Keratinocyte (primary cell): Measurements from ENCODE around the gene PPM1H. TPM values are rescaled to one million over a fixed set of nuclear protein-coding genes. Genes with fewer than 3 reads are reported as not detected.

ENCODE experiments used
- DNase-seq: peaks from one replicate; pipeline ENCODE4 v3.0.0-alpha.2; 2011; ENCODE audit warnings: low read depth, missing footprints, low spot score
- FAIRE-seq: peaks from 2 replicates; lab custom pipeline; 2011; peaks lifted over from hg19 to GRCh38; lab: Jason Lieb, UNC
- H2AFZ ChIP-seq: 2 replicates; pipeline ENCODE4 v1.6.0; 2012; ENCODE audit warnings: low read length, control low read depth, inconsistent platforms; ENCODE audit not compliant: control insufficient read depth
- H3K27ac ChIP-seq: 2 replicates; pipeline ENCODE4 v1.5.1; 2011; ENCODE audit warnings: low read length; ENCODE audit not compliant: control insufficient read depth, insufficient read depth
- H3K27me3 ChIP-seq: 3 replicates; pipeline ENCODE4 v1.6.0; 2011; ENCODE audit warnings: low read length; ENCODE audit not compliant: control insufficient read depth, insufficient read depth; ENCODE audit errors: extremely low read depth
- H3K36me3 ChIP-seq, 2 experiments: 2 replicates in 1 of 2; 3 replicates in 1 of 2; pipeline ENCODE4 v1.5.1; 2011; ENCODE audit warnings: low read length in 2 of 2, mild to moderate bottlenecking in 1 of 2; ENCODE audit not compliant: control insufficient read depth in 2 of 2, insufficient read depth in 2 of 2; ENCODE audit errors: extremely low read depth in 1 of 2
- H3K4me1 ChIP-seq: 3 replicates; pipeline ENCODE4 v1.5.1; 2011; ENCODE audit warnings: low read length; ENCODE audit not compliant: control insufficient read depth, insufficient read depth; ENCODE audit errors: extremely low read depth
- H3K4me2 ChIP-seq: 3 replicates; pipeline ENCODE4 v1.6.0; 2011; ENCODE audit warnings: low read depth, low read length; ENCODE audit not compliant: control insufficient read depth, insufficient read depth; ENCODE audit errors: extremely low read depth
- H3K4me3 ChIP-seq, 3 experiments: fragments of 200-600 bp in 1 of 3; sonication (generic) in 1 of 3; 2 replicates in 2 of 3; 3 replicates in 1 of 3; pipeline ENCODE4 v1.5.1; 2011 to 2016; ENCODE audit warnings: low read length in 3 of 3, mild to moderate bottlenecking in 3 of 3, control low read depth in 2 of 3, inconsistent platforms in 1 of 3, low read depth in 1 of 3, mixed read lengths in 1 of 3, mixed run types in 1 of 3, moderate library complexity in 1 of 3; ENCODE audit not compliant: control insufficient read depth in 2 of 3, insufficient read depth in 2 of 3; ENCODE audit errors: extremely low read depth in 1 of 3
- H3K79me2 ChIP-seq: 2 replicates; pipeline ENCODE4 v1.6.0; 2012; ENCODE audit warnings: low read length; ENCODE audit not compliant: control insufficient read depth, insufficient read depth
- H3K9ac ChIP-seq: 3 replicates; pipeline ENCODE4 v1.6.0; 2011; ENCODE audit warnings: low read length; ENCODE audit not compliant: control insufficient read depth, insufficient read depth; ENCODE audit errors: extremely low read depth
- H3K9me1 ChIP-seq: 3 replicates; pipeline ENCODE4 v1.6.0; 2011; ENCODE audit warnings: low read length; ENCODE audit not compliant: control insufficient read depth, insufficient read depth; ENCODE audit errors: extremely low read depth
- H3K9me3 ChIP-seq: 2 replicates; pipeline ENCODE4 v1.5.1; 2012; ENCODE audit warnings: low read depth, low read length; ENCODE audit not compliant: control insufficient read depth
- H4K20me1 ChIP-seq: 3 replicates; pipeline ENCODE4 v1.6.0; 2011; ENCODE audit warnings: low read length; ENCODE audit not compliant: control insufficient read depth, insufficient read depth; ENCODE audit errors: extremely low read depth
- CTCF ChIP-seq, 3 experiments: IDR thresholded peaks in 1 of 3; conservative IDR thresholded peaks in 1 of 3; optimal IDR thresholded peaks in 1 of 3; 2 replicates in 2 of 3; 3 replicates in 1 of 3; pipeline versions ENCODE3 to v1.5.1; 2011; ENCODE audit warnings: low read length in 3 of 3, mild to moderate bottlenecking in 3 of 3, moderate library complexity in 2 of 3, control low read depth in 1 of 3, inconsistent platforms in 1 of 3; ENCODE audit not compliant: insufficient read depth in 2 of 3; ENCODE audit errors: extremely low read depth in 1 of 3
- EZH2 ChIP-seq: IDR thresholded peaks from one replicate; pipeline ENCODE4 v1.6.1; 2012; ENCODE audit warnings: inconsistent platforms, mild to moderate bottlenecking, low read length, moderate library complexity
- dilution Hi-C: fragments of 300-500 bp; cut with MboI; formaldehyde crosslinking; loops from one replicate; pipeline ENCODE4 v1.7.0; 2020; ENCODE audit warnings: low sequenced_read_pairs; ENCODE audit not compliant: extremely low pct_ligation_motif_present
- polyA plus RNA-seq, 5 experiments: library from polyadenylated mRNA; depleted of rRNA in 3 of 5; stranded (reverse) in 3 of 5; stranded (forward) in 1 of 5; unstranded in 1 of 5; fragments of >200 nt; gene quantifications; 1 replicate in 1 of 5; 2 replicates in 3 of 5; 3 replicates in 1 of 5; pipeline versions ENCODE4 v1.2.1 to v1.2.3, GENCODE V29; 2011 to 2012; ENCODE audit warnings: missing spikeins in 2 of 5, low read depth in 1 of 5, low replicate concordance in 1 of 5

The PPM1H gene
- polyA plus RNA-seq, 1 donor (not counting 4 experiments of a cell fraction or from before 2014, with no cell fraction given): 0.09 TPM

GRCh38 chr12:62724285-62724684 lies 210.7 kb downstream of the PPM1H start:
- dilution Hi-C loops: no loop called here
- peaks cover 21% of the 10 kb centered on the region for H3K4me1 ChIP-seq
- no peaks in the 10 kb centered on the region for H4K20me1 ChIP-seq
- no peaks in the 10 kb centered on the region for H3K9me1 ChIP-seq
- no peaks in the 10 kb centered on the region for H3K27me3 ChIP-seq
- no peak overlapping the region for H3K9ac ChIP-seq
- H3K4me2 ChIP-seq: peak overlapping the region; percentile 81
- H3K4me3 ChIP-seq: no peak overlapping the region
- DNase-seq: no peak
- peak overlapping the region; percentile 63 for H3K27ac ChIP-seq
- no peaks in the 10 kb centered on the region for H3K9me3 ChIP-seq
- H3K79me2 ChIP-seq: no peaks in the 10 kb centered on the region
- FAIRE-seq: no peak
- no peak for TF ChIP-seq CTCF (optimal IDR thresholded peaks at IDR 0.05 in 1 of 3, IDR thresholded peaks at IDR 0.05 in 1 of 3, conservative IDR thresholded peaks at IDR 0.05 in 1 of 3; ENCODE audit: extremely low read depth in 1 of 3, insufficient read depth in 2 of 3, low read length in 3 of 3)
- TF ChIP-seq EZH2: no peak
- no peaks in the 10 kb centered on the region for H3K36me3 ChIP-seq
- H2AFZ ChIP-seq: peak overlapping the region; percentile 63

GRCh38 chr12:62722971-62723680 lies 211.8 kb downstream of the PPM1H start:
- H3K9me3 ChIP-seq: no peaks in the 10 kb centered on the region
- peak overlapping the region; percentile 1 for H2AFZ ChIP-seq
- H3K4me1 ChIP-seq: peaks cover 21% of the 10 kb centered on the region
- no peak for FAIRE-seq
- H3K9me1 ChIP-seq: no peaks in the 10 kb centered on the region
- H3K27ac ChIP-seq: no peak overlapping the region
- no peaks in the 10 kb centered on the region for H3K27me3 ChIP-seq
- no peaks in the 10 kb centered on the region for H3K79me2 ChIP-seq
- TF ChIP-seq CTCF (optimal IDR thresholded peaks at IDR 0.05 in 1 of 3, IDR thresholded peaks at IDR 0.05 in 1 of 3, conservative IDR thresholded peaks at IDR 0.05 in 1 of 3; ENCODE audit: extremely low read depth in 1 of 3, insufficient read depth in 2 of 3, low read length in 3 of 3) (no peak), EZH2 (no peak)
- no peak overlapping the region for H3K9ac ChIP-seq
- DNase-seq: no peak
- no peak overlapping the region for H3K4me2 ChIP-seq
- dilution Hi-C loops: no loop called here
- no peaks in the 10 kb centered on the region for H4K20me1 ChIP-seq
- H3K36me3 ChIP-seq: no peaks in the 10 kb centered on the region
- no peak overlapping the region for H3K4me3 ChIP-seq
